Fibroblast of lung (primary cell): ENCODE results near the gene AXIN2.
"Not testable (repeated sequence)": the region's sequence is repeated elsewhere in the genome, so short reads cannot be mapped to it uniquely, and the experiment has no call there.

Experiments
- EZH2 ChIP-seq: IDR thresholded peaks from 2 replicates; pipeline ENCODE4 v1.5.1; 2012; ENCODE audit warnings: low read length, control low read depth, mild to moderate bottlenecking; ENCODE audit errors: missing control alignments
- TF ChIP-seq, protein P1 (sequence below), 2 donors: IDR thresholded peaks in 1 of 2; conservative IDR thresholded peaks in 1 of 2; 1 replicate in 1 of 2; 2 replicates in 1 of 2; pipeline ENCODE4 v1.5.1; 2011 to 2012; ENCODE audit warnings: low read length in 2 of 2, control low read depth in 1 of 2, inconsistent platforms in 1 of 2, low read depth in 1 of 2, mild to moderate bottlenecking in 1 of 2

DNA sequence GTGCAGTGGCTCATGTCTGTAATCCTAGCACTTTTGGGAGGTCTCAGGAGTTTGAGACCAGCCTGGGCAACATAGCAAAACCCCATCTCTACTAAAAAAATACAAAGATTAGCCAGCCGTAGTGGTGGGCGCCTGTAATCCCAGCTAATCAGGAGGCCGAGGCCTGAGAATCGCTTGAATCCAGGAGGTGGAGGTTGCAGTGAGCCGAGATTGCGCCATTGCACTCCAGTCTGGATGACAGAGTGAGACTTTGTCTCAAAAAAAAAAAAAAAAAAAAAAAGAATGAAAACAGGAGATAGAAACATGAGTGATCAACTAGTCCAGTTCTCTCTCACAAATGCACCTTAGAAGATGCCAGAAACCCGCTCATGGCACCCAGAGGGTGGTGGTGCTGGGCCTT, 34.6 kb downstream of the AXIN2 start:
- TF ChIP-seq, protein P1, sequence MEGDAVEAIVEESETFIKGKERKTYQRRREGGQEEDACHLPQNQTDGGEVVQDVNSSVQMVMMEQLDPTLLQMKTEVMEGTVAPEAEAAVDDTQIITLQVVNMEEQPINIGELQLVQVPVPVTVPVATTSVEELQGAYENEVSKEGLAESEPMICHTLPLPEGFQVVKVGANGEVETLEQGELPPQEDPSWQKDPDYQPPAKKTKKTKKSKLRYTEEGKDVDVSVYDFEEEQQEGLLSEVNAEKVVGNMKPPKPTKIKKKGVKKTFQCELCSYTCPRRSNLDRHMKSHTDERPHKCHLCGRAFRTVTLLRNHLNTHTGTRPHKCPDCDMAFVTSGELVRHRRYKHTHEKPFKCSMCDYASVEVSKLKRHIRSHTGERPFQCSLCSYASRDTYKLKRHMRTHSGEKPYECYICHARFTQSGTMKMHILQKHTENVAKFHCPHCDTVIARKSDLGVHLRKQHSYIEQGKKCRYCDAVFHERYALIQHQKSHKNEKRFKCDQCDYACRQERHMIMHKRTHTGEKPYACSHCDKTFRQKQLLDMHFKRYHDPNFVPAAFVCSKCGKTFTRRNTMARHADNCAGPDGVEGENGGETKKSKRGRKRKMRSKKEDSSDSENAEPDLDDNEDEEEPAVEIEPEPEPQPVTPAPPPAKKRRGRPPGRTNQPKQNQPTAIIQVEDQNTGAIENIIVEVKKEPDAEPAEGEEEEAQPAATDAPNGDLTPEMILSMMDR (conservative IDR thresholded peaks at IDR 0.05 in 1 of 2, IDR thresholded peaks at IDR 0.05 in 1 of 2; ENCODE audit: low read depth in 1 of 2, low read length in 2 of 2), result not testable (repeated sequence)
- not testable (repeated sequence) for TF ChIP-seq EZH2
